ENCODE data around the gene DPH6. TPM values are rescaled to one million over a fixed set of nuclear protein-coding genes. Genes with fewer than 3 reads are reported as not detected.

The DPH6 gene
- total RNA-seq, 1 experiment from 2014 or later, result 20.3 TPM

DNA sequence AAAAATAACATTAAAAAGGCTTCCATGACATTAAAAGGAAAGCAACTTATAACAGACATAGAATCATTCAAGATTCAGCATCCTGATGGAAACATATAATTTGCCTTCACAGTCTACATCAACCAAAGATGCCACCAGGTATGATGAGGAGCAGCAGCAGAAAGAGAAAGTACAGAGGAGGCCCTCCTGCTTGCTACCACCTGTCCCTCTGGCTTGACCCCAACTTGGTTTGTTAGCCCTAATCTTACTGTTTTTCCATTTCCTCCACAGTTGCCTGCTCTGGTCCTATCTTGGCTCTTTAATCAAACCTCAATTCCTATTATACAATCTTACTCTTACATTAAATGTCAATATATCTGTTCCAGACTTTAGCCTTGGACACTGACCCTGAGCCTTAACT lies 171.3 kb downstream of the DPH6 start:
- CTCF ChIA-PET, result no interaction called here
- intact Hi-C loops (cut with micrococcal nuclease), result no loop called here
- TF ChIP-seq, protein P1, sequence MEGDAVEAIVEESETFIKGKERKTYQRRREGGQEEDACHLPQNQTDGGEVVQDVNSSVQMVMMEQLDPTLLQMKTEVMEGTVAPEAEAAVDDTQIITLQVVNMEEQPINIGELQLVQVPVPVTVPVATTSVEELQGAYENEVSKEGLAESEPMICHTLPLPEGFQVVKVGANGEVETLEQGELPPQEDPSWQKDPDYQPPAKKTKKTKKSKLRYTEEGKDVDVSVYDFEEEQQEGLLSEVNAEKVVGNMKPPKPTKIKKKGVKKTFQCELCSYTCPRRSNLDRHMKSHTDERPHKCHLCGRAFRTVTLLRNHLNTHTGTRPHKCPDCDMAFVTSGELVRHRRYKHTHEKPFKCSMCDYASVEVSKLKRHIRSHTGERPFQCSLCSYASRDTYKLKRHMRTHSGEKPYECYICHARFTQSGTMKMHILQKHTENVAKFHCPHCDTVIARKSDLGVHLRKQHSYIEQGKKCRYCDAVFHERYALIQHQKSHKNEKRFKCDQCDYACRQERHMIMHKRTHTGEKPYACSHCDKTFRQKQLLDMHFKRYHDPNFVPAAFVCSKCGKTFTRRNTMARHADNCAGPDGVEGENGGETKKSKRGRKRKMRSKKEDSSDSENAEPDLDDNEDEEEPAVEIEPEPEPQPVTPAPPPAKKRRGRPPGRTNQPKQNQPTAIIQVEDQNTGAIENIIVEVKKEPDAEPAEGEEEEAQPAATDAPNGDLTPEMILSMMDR (IDR thresholded peaks at IDR 0.05; ENCODE audit: unreplicated experiment), result no peak
- Mint-ChIP-seq H3K27me3 (ENCODE audit: insufficient read depth, unreplicated experiment) (no peaks in the 10 kb centered on the region), H3K4me3 (ENCODE audit: unreplicated experiment) (no peak overlapping the region), H3K27ac (ENCODE audit: low read depth, unreplicated experiment) (no peak overlapping the region), H3K36me3 (ENCODE audit: insufficient read depth, unreplicated experiment) (peaks cover 27% of the 10 kb centered on the region), H3K4me1 (ENCODE audit: insufficient read depth, unreplicated experiment) (no peaks in the 10 kb centered on the region), H3K9me3 (ENCODE audit: unreplicated experiment) (no peaks in the 10 kb centered on the region)
- POLR2A ChIA-PET, result no interaction called here
- DNase-seq (ENCODE audit: unreplicated experiment), result no peak
- no TSS peak for BruUV-seq (replicated peaks)

DNA sequence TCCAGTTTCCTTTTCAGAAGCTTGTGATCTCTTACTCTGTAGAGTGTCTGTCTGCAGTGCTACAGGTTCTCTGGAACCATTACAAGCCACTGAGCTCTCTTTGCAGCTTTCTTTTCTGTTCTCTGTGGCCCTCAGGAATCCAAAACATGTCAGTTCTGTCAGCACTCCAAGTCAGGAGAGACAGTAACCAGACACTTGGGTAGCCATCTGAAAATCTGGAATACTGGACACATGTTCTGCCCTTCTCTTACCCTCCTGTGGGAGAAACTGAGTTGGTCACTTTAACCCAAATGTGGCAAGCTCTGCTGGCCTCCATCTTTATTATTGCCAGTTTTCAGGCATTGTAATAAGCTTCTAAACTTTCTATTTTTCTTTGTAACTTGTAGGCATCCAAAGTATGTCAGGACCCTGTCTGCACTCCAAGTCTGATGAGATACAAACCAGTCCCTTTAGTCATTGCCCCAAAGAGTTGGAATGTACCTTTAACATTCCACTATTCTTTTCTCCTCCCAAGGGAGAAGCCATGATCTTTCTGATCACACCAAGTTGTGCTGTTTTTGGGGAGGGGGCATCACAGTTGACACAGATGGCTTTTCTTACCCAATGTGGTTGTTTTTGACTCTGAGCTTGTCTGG lies 183.7 kb downstream of the DPH6 start:
- Mint-ChIP-seq H3K4me1 (ENCODE audit: insufficient read depth, unreplicated experiment) (no peaks in the 10 kb centered on the region), H3K27me3 (ENCODE audit: insufficient read depth, unreplicated experiment) (no peaks in the 10 kb centered on the region), H3K4me3 (ENCODE audit: unreplicated experiment) (no peak overlapping the region), H3K27ac (ENCODE audit: low read depth, unreplicated experiment) (no peak overlapping the region), H3K9me3 (ENCODE audit: unreplicated experiment) (peaks cover 13% of the 10 kb centered on the region), H3K36me3 (ENCODE audit: insufficient read depth, unreplicated experiment) (peaks cover 9% of the 10 kb centered on the region)
- ChIA-PET CTCF (no interaction called here), POLR2A (interaction anchor here (0.7 to 1.1 kb wide), 2 partner anchors 10 to 389 kb away, joined by 3 read pairs; no protein-coding TSS in a partner anchor)
- no peak for DNase-seq (ENCODE audit: unreplicated experiment)
- TF ChIP-seq, protein P1 (IDR thresholded peaks at IDR 0.05; ENCODE audit: unreplicated experiment), result no peak
- no TSS peak for BruUV-seq (replicated peaks)
- intact Hi-C loops (cut with micrococcal nuclease), result no loop called here

DNA sequence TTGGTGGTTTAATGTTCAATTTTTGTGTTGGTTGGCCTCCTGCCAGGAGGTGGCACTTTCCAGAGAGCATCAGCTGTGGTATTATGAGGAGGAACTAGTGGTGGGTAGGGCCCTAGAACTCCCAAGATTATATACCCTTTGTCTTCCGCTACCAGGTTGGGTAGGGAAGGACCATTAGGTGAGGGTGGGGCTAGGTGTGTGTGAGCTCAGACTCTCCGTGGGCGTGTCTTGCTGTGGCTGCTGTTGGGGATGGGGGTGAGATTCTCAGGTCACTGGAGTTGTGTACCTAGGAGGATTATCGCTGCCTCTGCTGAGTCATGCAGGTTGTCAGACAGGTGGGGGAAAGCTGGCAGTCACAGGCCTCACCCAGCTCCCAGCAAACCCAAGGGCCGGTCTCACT lies 187.1 kb downstream of the DPH6 start:
- no TSS peak for BruUV-seq (replicated peaks)
- Mint-ChIP-seq H3K36me3 (ENCODE audit: insufficient read depth, unreplicated experiment) (peaks cover 9% of the 10 kb centered on the region), H3K27ac (ENCODE audit: low read depth, unreplicated experiment) (no peak overlapping the region), H3K9me3 (ENCODE audit: unreplicated experiment) (peaks cover under 1% of the 10 kb centered on the region), H3K27me3 (ENCODE audit: insufficient read depth, unreplicated experiment) (no peaks in the 10 kb centered on the region), H3K4me1 (ENCODE audit: insufficient read depth, unreplicated experiment) (no peaks in the 10 kb centered on the region), H3K4me3 (ENCODE audit: unreplicated experiment) (no peak overlapping the region)
- no peak for DNase-seq (ENCODE audit: unreplicated experiment)
- POLR2A ChIA-PET, result no interaction called here
- CTCF ChIA-PET, result no interaction called here
- intact Hi-C loops (cut with micrococcal nuclease), result no loop called here
- TF ChIP-seq, protein P1 (IDR thresholded peaks at IDR 0.05; ENCODE audit: unreplicated experiment), result no peak

GRCh38 chr15:35351059-35351458 lies 194.9 kb downstream of the DPH6 start:
- H3K4me3 Mint-ChIP-seq (ENCODE audit: unreplicated experiment), result no peak overlapping the region
- H3K36me3 Mint-ChIP-seq (ENCODE audit: insufficient read depth, unreplicated experiment), result no peaks in the 10 kb centered on the region
- H3K9me3 Mint-ChIP-seq (ENCODE audit: unreplicated experiment), result peaks cover 14% of the 10 kb centered on the region
- no peaks in the 10 kb centered on the region for H3K27me3 Mint-ChIP-seq (ENCODE audit: insufficient read depth, unreplicated experiment)
- no peak for DNase-seq (ENCODE audit: unreplicated experiment)
- no TSS peak for BruUV-seq (replicated peaks)
- intact Hi-C loops (cut with micrococcal nuclease), result no loop called here
- POLR2A ChIA-PET, result interaction anchor here (1.3 kb wide), 1 partner anchor 11 kb away, joined by 3 read pairs; no protein-coding TSS in a partner anchor
- peaks cover 4% of the 10 kb centered on the region for H3K4me1 Mint-ChIP-seq (ENCODE audit: insufficient read depth, unreplicated experiment)
- H3K27ac Mint-ChIP-seq (ENCODE audit: low read depth, unreplicated experiment), result no peak overlapping the region
- CTCF ChIA-PET, result interaction anchor here (1.0 kb wide), 1 partner anchor 272 kb away, joined by 3 read pairs; no protein-coding TSS in a partner anchor
- TF ChIP-seq, protein P1 (IDR thresholded peaks at IDR 0.05; ENCODE audit: unreplicated experiment), result no peak

Data from MCF 10A (cell line).